SK-N-SH treated with all-trans-retinoic acid at 6 μM for 48 hours (cell line): ENCODE data around the gene C19orf81.

Experiments
- ATAC-seq: fragments of 200-7000 bp; cut with Tn5 transposase; 3 replicates; pipeline ENCODE4 v1.9.1; 2020; ENCODE audit warnings: mild to moderate bottlenecking, moderate library complexity
- ARNTL ChIP-seq: fragments of 450-650 bp; formaldehyde crosslinking; IDR thresholded peaks from 2 replicates; pipeline ENCODE4 v1.5.0; 2020; ENCODE audit warnings: low read depth, mild to moderate bottlenecking, moderate library complexity, borderline replicate concordance
- BACH2 ChIP-seq: fragments of 250-450 bp; sonication (Bioruptor Pico); IDR thresholded peaks from 2 replicates; pipeline ENCODE4 v1.9.0; 2021; ENCODE audit warnings: mild to moderate bottlenecking, borderline replicate concordance
- CREB5 ChIP-seq: fragments of 250-450 bp; sonication (Bioruptor Pico); IDR thresholded peaks from 2 replicates; pipeline ENCODE4 v1.5.1; 2020; ENCODE audit warnings: low read depth, mild to moderate bottlenecking, moderate library complexity
- CSDC2 ChIP-seq: fragments of 250-450 bp; sonication (Bioruptor Pico); IDR thresholded peaks from 2 replicates; pipeline ENCODE4 v1.5.0; 2020; ENCODE audit warnings: mild to moderate bottlenecking, moderate library complexity
- CSRNP3 ChIP-seq: fragments of 250-450 bp; sonication (Bioruptor Pico); IDR thresholded peaks from 2 replicates; pipeline ENCODE4 v1.5.1; 2021; ENCODE audit warnings: mild to moderate bottlenecking, moderate library complexity
- ESRRG ChIP-seq: fragments of 250-450 bp; sonication (Bioruptor Pico); IDR thresholded peaks from 2 replicates; pipeline ENCODE4 v1.6.1; 2021; ENCODE audit warnings: mild to moderate bottlenecking
- OSR1 ChIP-seq: fragments of 250-450 bp; sonication (Bioruptor Pico); IDR thresholded peaks from 2 replicates; pipeline ENCODE4 v1.8.0; 2022; ENCODE audit warnings: moderate library complexity, mild to moderate bottlenecking, inconsistent platforms
- POU6F1 ChIP-seq: fragments of 250-450 bp; sonication (Bioruptor Pico); IDR thresholded peaks from 2 replicates; pipeline ENCODE4 v1.8.0; 2021; ENCODE audit warnings: low read depth, mild to moderate bottlenecking, moderate library complexity, borderline replicate concordance
- PPARA ChIP-seq: fragments of 250-450 bp; sonication (Bioruptor Pico); IDR thresholded peaks from 2 replicates; pipeline ENCODE4 v1.5.0; 2020; ENCODE audit warnings: mild to moderate bottlenecking, borderline replicate concordance
- RARB ChIP-seq: fragments of 250-450 bp; sonication (Bioruptor Pico); IDR thresholded peaks from 2 replicates; pipeline ENCODE4 v1.8.0; 2021; ENCODE audit warnings: mild to moderate bottlenecking, moderate library complexity
- SNAI2 ChIP-seq: fragments of 250-450 bp; sonication (Bioruptor Pico); IDR thresholded peaks from 2 replicates; pipeline ENCODE4 v1.5.0; 2020; ENCODE audit warnings: mild to moderate bottlenecking, moderate library complexity
- TCF4 ChIP-seq: fragments of 250-450 bp; sonication (Bioruptor Pico); IDR thresholded peaks from 2 replicates; pipeline ENCODE4 v1.8.0; 2021; ENCODE audit warnings: mild to moderate bottlenecking, moderate library complexity, borderline replicate concordance
- TOX ChIP-seq: fragments of 250-450 bp; sonication (Bioruptor Pico); IDR thresholded peaks from 2 replicates; pipeline ENCODE4 v1.8.0; 2021; ENCODE audit warnings: mild to moderate bottlenecking, moderate library complexity, borderline replicate concordance
- TSHZ2 ChIP-seq: fragments of 250-450 bp; sonication (Bioruptor Pico); IDR thresholded peaks from 2 replicates; pipeline ENCODE4 v1.5.0; 2020; ENCODE audit warnings: mild to moderate bottlenecking, moderate library complexity
- ZC3H10 ChIP-seq: fragments of 250-450 bp; sonication (Bioruptor Pico); IDR thresholded peaks from 2 replicates; pipeline ENCODE4 v1.5.1; 2021; ENCODE audit warnings: mild to moderate bottlenecking, moderate library complexity
- ZFP3 ChIP-seq: fragments of 250-450 bp; sonication (Bioruptor Pico); IDR thresholded peaks from 2 replicates; pipeline ENCODE4 v1.5.0; 2020; ENCODE audit warnings: mild to moderate bottlenecking, moderate library complexity
- ZFP30 ChIP-seq: fragments of 450-650 bp; formaldehyde crosslinking; IDR thresholded peaks from 2 replicates; pipeline ENCODE4 v1.5.0; 2022; ENCODE audit warnings: mild to moderate bottlenecking, moderate library complexity
- ZNF565 ChIP-seq: fragments of 450-650 bp; formaldehyde crosslinking; conservative IDR thresholded peaks from 2 replicates; pipeline ENCODE4 v1.5.0; 2020; ENCODE audit warnings: low read depth, mild to moderate bottlenecking, moderate library complexity
- ZNF70 ChIP-seq: fragments of 450-650 bp; formaldehyde crosslinking; IDR thresholded peaks from 2 replicates; pipeline ENCODE4 v1.5.0; 2020; ENCODE audit warnings: mild to moderate bottlenecking, moderate library complexity
- ZNF8 ChIP-seq: fragments of 450-650 bp; formaldehyde crosslinking; IDR thresholded peaks from 2 replicates; pipeline ENCODE4 v1.5.0; 2020; ENCODE audit warnings: mild to moderate bottlenecking, moderate library complexity

Gene C19orf81

GRCh38 chr19:50639121-50640112 lies 9.8 kb upstream of the C19orf81 start, which contains the start of gene SYT3:
TSS of gene SYT3 (minus strand) at chr19:50639881. CDS start at chr19:50637411, 2,470 bp downstream.
- TF ChIP-seq BACH2 (CRISPR knock-in tag) (no peak), ZC3H10 (CRISPR knock-in tag) (no peak), POU6F1 (CRISPR knock-in tag) (no peak), ZNF70 (CRISPR knock-in tag) (no peak), TSHZ2 (CRISPR knock-in tag) (no peak), TOX (CRISPR knock-in tag) (no peak), ZNF8 (CRISPR knock-in tag) (no peak), ARNTL (no peak), SNAI2 (CRISPR knock-in tag) (no peak), ZNF565 (CRISPR knock-in tag) (no peak), CSDC2 (no peak), CREB5 (CRISPR knock-in tag) (no peak), PPARA (CRISPR knock-in tag) (no peak), CSRNP3 (CRISPR knock-in tag) (no peak), OSR1 (CRISPR knock-in tag) (no peak), RARB (CRISPR knock-in tag) (no peak)
- peak; percentile 97 for ATAC-seq

GRCh38 chr19:50640368-50640767 lies 8.9 kb upstream of the C19orf81 start:
- ATAC-seq = no peak
- TF ChIP-seq PPARA (CRISPR knock-in tag) = no peak
- TF ChIP-seq TCF4 = no peak
- TF ChIP-seq ZNF8 (CRISPR knock-in tag) = no peak
- no peak for TF ChIP-seq ZFP3 (CRISPR knock-in tag)

- ATAC-seq = no peak
- no peak for TF ChIP-seq TCF4
- TF ChIP-seq ZNF8 (CRISPR knock-in tag) = no peak
- TF ChIP-seq ARNTL = no peak
- no peak for TF ChIP-seq TOX (CRISPR knock-in tag)
- no peak for TF ChIP-seq RARB (CRISPR knock-in tag)
- no peak for TF ChIP-seq POU6F1 (CRISPR knock-in tag)
- TF ChIP-seq ZC3H10 (CRISPR knock-in tag) = no peak
- no peak for TF ChIP-seq ESRRG (CRISPR knock-in tag)
- TF ChIP-seq ZFP30 (CRISPR knock-in tag) = no peak
- no peak for TF ChIP-seq ZNF565 (CRISPR knock-in tag)
Observed at GRCh38 chr19:50644315-50644915, 4.8 kb upstream of the C19orf81 start.
